CD4-positive, alpha-beta T cell treated with Interferon gamma for 1 hour (primary cell): Measurements from ENCODE around the gene OR1A1.
"Not testable (repeated sequence)": the region's sequence is repeated elsewhere in the genome, so short reads cannot be mapped to it uniquely, and the experiment has no call there.

Experiments used
- DNase-seq: peaks from one replicate; pipeline ENCODE4 v3.0.0-alpha.2; 2020

The OR1A1 gene

GRCh38 chr17:3207367-3207766 lies at the start of gene OR1A1:
TSS of gene OR1A1 (plus strand) at chr17:3207667. CDS start at chr17:3215621, 7,954 bp downstream.
- DNase-seq = no peak

- peak; percentile 6 for DNase-seq
Measured at GRCh38 chr17:3167574-3167973, 39.9 kb upstream of the OR1A1 start.

GRCh38 chr17:3189961-3190360 lies 17.5 kb upstream of the OR1A1 start:
- no peak for DNase-seq

GRCh38 chr17:3197219-3197618 lies 10.2 kb upstream of the OR1A1 start, which contains the start of gene OR1A2:
TSS of gene OR1A2 (plus strand) at chr17:3197519. CDS start at chr17:3197519, 0 bp downstream.
- no peak for DNase-seq

- DNase-seq = no peak
Measured at GRCh38 chr17:3208484-3208883, 1.0 kb downstream of the OR1A1 start.

GRCh38 chr17:3213001-3213400 lies 5.5 kb downstream of the OR1A1 start:
- no peak for DNase-seq

- DNase-seq = no peak
Measured at GRCh38 chr17:3213587-3213986, 6.1 kb downstream of the OR1A1 start.

- not testable (repeated sequence) for DNase-seq
Measured at GRCh38 chr17:3219978-3220377, 12.5 kb downstream of the OR1A1 start.

- DNase-seq = no peak
Measured at GRCh38 chr17:3221850-3222249, 14.4 kb downstream of the OR1A1 start.

- DNase-seq = no peak
Measured at GRCh38 chr17:3222505-3222904, 15.0 kb downstream of the OR1A1 start.

- DNase-seq = not testable (repeated sequence)
Measured at GRCh38 chr17:3224721-3225352, 17.4 kb downstream of the OR1A1 start.

- DNase-seq = not testable (repeated sequence)
Measured at GRCh38 chr17:3232300-3232699, 24.8 kb downstream of the OR1A1 start.

GRCh38 chr17:3238685-3239084 lies 31.2 kb downstream of the OR1A1 start:
- DNase-seq = peak; percentile 4

GRCh38 chr17:3241044-3241443 lies 33.6 kb downstream of the OR1A1 start:
- not testable (repeated sequence) for DNase-seq

- not testable (repeated sequence) for DNase-seq
Measured at GRCh38 chr17:3244841-3245240, 37.4 kb downstream of the OR1A1 start.

- not testable (repeated sequence) for DNase-seq
Measured at GRCh38 chr17:3249013-3249412, 41.5 kb downstream of the OR1A1 start.

GRCh38 chr17:3256575-3256974 lies 49.1 kb downstream of the OR1A1 start:
- DNase-seq = no peak

GRCh38 chr17:3260163-3260562 lies 52.7 kb downstream of the OR1A1 start:
- no peak for DNase-seq

- DNase-seq = no peak
Measured at GRCh38 chr17:3260600-3260999, 53.1 kb downstream of the OR1A1 start.
